DOHH2 (cell line): ENCODE measurements around the gene SPON1.
A peak's percentile ranks its signal among the peaks of the same experiment; 100 is the strongest.

Experiments
- H3F3A ChIP-seq: fragments of 200-600 bp; sonication (generic), shearing (Covaris generic); 2 replicates; pipeline ENCODE4 v1.6.0; 2016; ENCODE audit warnings: antibody characterized with exemption, mild to moderate bottlenecking; ENCODE audit not compliant: control insufficient read depth, insufficient read depth
- H3K27ac ChIP-seq: fragments of 200-600 bp; sonication (generic); 2 replicates; pipeline ENCODE4 v1.5.1; 2014; ENCODE audit warnings: low read depth, mild to moderate bottlenecking, low read length, moderate library complexity
- H3K27me3 ChIP-seq: fragments of 200-600 bp; sonication (generic); 2 replicates; pipeline ENCODE4 v1.6.1; 2014; ENCODE audit warnings: mild to moderate bottlenecking, low read length, mixed read lengths; ENCODE audit not compliant: control insufficient read depth
- H3K36me3 ChIP-seq: fragments of 200-600 bp; sonication (generic); 2 replicates; pipeline ENCODE4 v1.6.1; 2014; ENCODE audit warnings: mild to moderate bottlenecking, low read length, moderate library complexity, mixed read lengths; ENCODE audit not compliant: control insufficient read depth
- H3K4me1 ChIP-seq: fragments of 200-600 bp; sonication (generic); 2 replicates; pipeline ENCODE4 v1.6.1; 2014; ENCODE audit warnings: mild to moderate bottlenecking, low read length, mixed read lengths; ENCODE audit not compliant: control insufficient read depth
- H3K4me2 ChIP-seq: fragments of 200-600 bp; sonication (generic); 2 replicates; pipeline ENCODE4 v1.6.0; 2014; ENCODE audit warnings: mild to moderate bottlenecking, low read length, moderate library complexity
- H3K4me3 ChIP-seq: fragments of 200-600 bp; sonication (generic); 2 replicates; pipeline ENCODE4 v1.5.1; 2014; ENCODE audit warnings: mild to moderate bottlenecking, low read length, mixed read lengths
- H3K79me2 ChIP-seq: fragments of 200-600 bp; sonication (generic); 2 replicates; pipeline ENCODE4 v1.6.1; 2014; ENCODE audit warnings: mild to moderate bottlenecking, low read length, mixed read lengths; ENCODE audit not compliant: control insufficient read depth
- H3K9me2 ChIP-seq: fragments of 200-600 bp; sonication (generic); replicated peaks from 2 replicates; pipeline ENCODE4 v1.6.1; 2014; ENCODE audit warnings: mild to moderate bottlenecking, low read length, mixed read lengths; ENCODE audit not compliant: control insufficient read depth
- H3K9me3 ChIP-seq: fragments of 200-600 bp; sonication (generic); 2 replicates; pipeline ENCODE4 v1.6.1; 2014; ENCODE audit warnings: antibody characterized with exemption, low read length, mixed read lengths; ENCODE audit not compliant: control insufficient read depth, insufficient read depth
- H4K20me1 ChIP-seq: fragments of 200-600 bp; sonication (generic); 2 replicates; pipeline ENCODE4 v1.6.0; 2014; ENCODE audit warnings: low read depth, mild to moderate bottlenecking, antibody characterized with exemption, low read length, moderate library complexity; ENCODE audit not compliant: control insufficient read depth, insufficient read depth
- EZH2phosphoT487 ChIP-seq: fragments of 200-600 bp; sonication (generic); IDR thresholded peaks from 2 replicates; pipeline ENCODE4 v1.6.1; 2017; ENCODE audit warnings: borderline replicate concordance, mild to moderate bottlenecking, antibody characterized with exemption, low read length, moderate library complexity, mixed read lengths
- TF ChIP-seq, protein P1 (sequence below): fragments of 200-600 bp; sonication (generic); IDR thresholded peaks from one replicate; pipeline ENCODE4 v1.5.1; 2014; ENCODE audit warnings: antibody characterized with exemption, mild to moderate bottlenecking, low read depth, low read length; ENCODE audit not compliant: poor library complexity, severe bottlenecking

Gene SPON1

DNA sequence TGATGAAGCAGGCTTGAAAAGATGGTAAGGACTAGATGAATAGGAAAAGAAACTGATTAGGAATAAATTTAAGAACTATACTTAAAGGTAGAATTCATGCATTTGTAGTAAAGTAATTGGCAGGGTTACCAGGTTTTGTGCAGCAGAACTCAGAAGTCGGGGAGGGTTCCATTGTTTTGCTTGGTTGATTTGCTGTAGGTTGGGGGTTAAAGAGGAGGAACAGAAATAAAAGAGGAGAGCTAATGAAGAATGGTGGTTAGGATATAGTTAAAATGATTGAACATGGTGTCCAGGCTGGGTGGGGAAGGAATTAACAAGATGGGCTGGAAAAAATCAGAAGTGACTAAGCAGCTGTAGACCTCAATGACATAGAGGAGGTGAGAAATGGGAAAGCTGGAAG, 5.5 kb upstream of the SPON1 start:
- no peaks in the 10 kb centered on the region for H3F3A ChIP-seq
- peaks cover 45% of the 10 kb centered on the region for H3K27me3 ChIP-seq
- H3K79me2 ChIP-seq = no peaks in the 10 kb centered on the region
- no peaks in the 10 kb centered on the region for H3K9me2 ChIP-seq
- H3K27ac ChIP-seq = no peak overlapping the region
- no peaks in the 10 kb centered on the region for H3K9me3 ChIP-seq
- H3K36me3 ChIP-seq = no peaks in the 10 kb centered on the region
- peaks cover 3% of the 10 kb centered on the region; the same call in 1 of the 2 replicates for H3K4me1 ChIP-seq
- H3K4me2 ChIP-seq = no peak overlapping the region
- H3K4me3 ChIP-seq = no peak overlapping the region
- no peaks in the 10 kb centered on the region for H4K20me1 ChIP-seq
- TF ChIP-seq, protein P1, sequence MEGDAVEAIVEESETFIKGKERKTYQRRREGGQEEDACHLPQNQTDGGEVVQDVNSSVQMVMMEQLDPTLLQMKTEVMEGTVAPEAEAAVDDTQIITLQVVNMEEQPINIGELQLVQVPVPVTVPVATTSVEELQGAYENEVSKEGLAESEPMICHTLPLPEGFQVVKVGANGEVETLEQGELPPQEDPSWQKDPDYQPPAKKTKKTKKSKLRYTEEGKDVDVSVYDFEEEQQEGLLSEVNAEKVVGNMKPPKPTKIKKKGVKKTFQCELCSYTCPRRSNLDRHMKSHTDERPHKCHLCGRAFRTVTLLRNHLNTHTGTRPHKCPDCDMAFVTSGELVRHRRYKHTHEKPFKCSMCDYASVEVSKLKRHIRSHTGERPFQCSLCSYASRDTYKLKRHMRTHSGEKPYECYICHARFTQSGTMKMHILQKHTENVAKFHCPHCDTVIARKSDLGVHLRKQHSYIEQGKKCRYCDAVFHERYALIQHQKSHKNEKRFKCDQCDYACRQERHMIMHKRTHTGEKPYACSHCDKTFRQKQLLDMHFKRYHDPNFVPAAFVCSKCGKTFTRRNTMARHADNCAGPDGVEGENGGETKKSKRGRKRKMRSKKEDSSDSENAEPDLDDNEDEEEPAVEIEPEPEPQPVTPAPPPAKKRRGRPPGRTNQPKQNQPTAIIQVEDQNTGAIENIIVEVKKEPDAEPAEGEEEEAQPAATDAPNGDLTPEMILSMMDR = no peak
- TF ChIP-seq EZH2phosphoT487 = peak; percentile 71; the same call in 1 of the 2 replicates

DNA sequence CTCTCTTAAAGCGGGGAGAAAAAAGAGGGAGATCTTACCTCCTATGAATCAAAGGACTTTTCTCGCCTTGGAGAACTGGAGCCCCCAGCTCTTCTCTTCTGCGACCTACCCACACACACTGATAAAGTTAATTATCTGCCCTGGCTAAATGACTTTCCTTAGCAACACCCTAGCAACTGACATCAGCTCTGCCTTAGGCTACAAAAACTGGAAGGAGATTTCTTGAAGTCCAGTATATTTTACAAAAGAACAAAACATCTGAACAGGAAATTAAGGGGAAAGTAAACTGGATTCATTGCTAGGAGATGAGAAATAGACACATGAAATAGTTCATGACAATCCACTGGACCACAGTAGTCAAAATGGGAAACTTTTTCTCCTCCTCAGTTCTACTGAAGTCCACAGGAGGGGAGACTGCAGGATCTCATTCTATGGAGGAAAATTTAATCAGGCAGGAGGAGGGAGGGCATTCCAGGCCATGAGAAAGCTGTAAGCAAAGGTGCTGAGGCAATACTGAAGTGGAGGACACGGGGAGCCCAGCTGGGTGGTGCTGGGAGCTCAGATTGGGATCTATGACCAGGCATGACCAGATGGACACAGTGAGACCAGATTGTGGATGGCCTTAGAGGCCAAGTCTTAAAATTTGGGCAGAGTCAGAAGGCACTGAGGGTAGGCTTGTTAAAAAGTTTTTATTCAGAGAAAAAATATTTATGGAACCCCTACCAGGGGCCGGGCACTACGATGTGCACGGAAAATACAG, 3.7 kb upstream of the SPON1 start:
- H3K4me1 ChIP-seq = no peaks in the 10 kb centered on the region
- H3K4me3 ChIP-seq = no peak overlapping the region
- H3K9me2 ChIP-seq = no peaks in the 10 kb centered on the region
- H3K27ac ChIP-seq = no peak overlapping the region
- no peaks in the 10 kb centered on the region for H3K79me2 ChIP-seq
- H3K27me3 ChIP-seq = peaks cover 45% of the 10 kb centered on the region
- TF ChIP-seq EZH2phosphoT487 = no peak
- TF ChIP-seq, protein P1 = no peak
- H3F3A ChIP-seq = no peaks in the 10 kb centered on the region
- no peaks in the 10 kb centered on the region for H4K20me1 ChIP-seq
- peaks cover 3% of the 10 kb centered on the region; the same call in 1 of the 2 replicates for H3K9me3 ChIP-seq
- no peaks in the 10 kb centered on the region for H3K36me3 ChIP-seq
- no peak overlapping the region for H3K4me2 ChIP-seq

DNA sequence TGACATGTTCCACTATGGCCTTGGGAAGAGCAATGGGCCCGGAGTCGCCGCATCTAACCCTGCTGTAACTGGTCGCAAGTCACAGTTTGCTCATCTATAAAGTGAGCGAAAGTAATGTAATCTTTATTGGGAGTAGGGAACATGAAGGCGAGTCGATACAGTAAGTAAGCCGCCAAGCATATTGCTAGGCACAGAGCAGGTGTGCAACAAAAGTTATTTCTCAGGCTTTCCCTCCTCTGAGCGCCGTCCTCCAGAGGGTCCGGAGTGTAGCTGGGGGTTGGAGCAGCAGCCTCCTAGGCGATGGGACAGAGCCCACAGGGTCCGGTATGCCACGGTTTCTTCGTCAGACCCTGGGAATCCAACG, 343 bp upstream of the SPON1 start:
- no peaks in the 10 kb centered on the region for H3K36me3 ChIP-seq
- H3K9me2 ChIP-seq = no peaks in the 10 kb centered on the region
- no peaks in the 10 kb centered on the region for H4K20me1 ChIP-seq
- H3K79me2 ChIP-seq = no peaks in the 10 kb centered on the region
- TF ChIP-seq EZH2phosphoT487 = no peak
- TF ChIP-seq, protein P1 = no peak
- no peaks in the 10 kb centered on the region for H3F3A ChIP-seq
- H3K4me3 ChIP-seq = no peak overlapping the region
- peaks cover 5% of the 10 kb centered on the region; the same call in 1 of the 2 replicates for H3K9me3 ChIP-seq
- peaks cover 30% of the 10 kb centered on the region for H3K27me3 ChIP-seq
- H3K4me2 ChIP-seq = no peak overlapping the region
- no peaks in the 10 kb centered on the region for H3K4me1 ChIP-seq
- H3K27ac ChIP-seq = no peak overlapping the region
